LNCaP clone FGC (cell line): ENCODE data around the gene PCNT.

Experiments used
- DNase-seq: peaks from one replicate; pipeline ENCODE4 v3.0.0-alpha.2; 2011; ENCODE audit warnings: low read depth
- H3K4me3 ChIP-seq: 2 replicates; pipeline ENCODE4 v1.5.1; 2011; ENCODE audit warnings: mild to moderate bottlenecking, low read depth, low read length, control low read depth
- CTCF ChIP-seq: IDR thresholded peaks from 2 replicates; pipeline ENCODE4 v1.5.1; 2012; ENCODE audit warnings: mild to moderate bottlenecking; ENCODE audit not compliant: control insufficient read depth, insufficient read depth; ENCODE audit errors: extremely low read depth

The PCNT gene

GRCh38 chr21:46295177-46295770 lies 28.7 kb upstream of the PCNT start:
- H3K4me3 ChIP-seq, result no peak overlapping the region
- TF ChIP-seq CTCF, result no peak
- no peak for DNase-seq

- no peak for DNase-seq
- no peak overlapping the region for H3K4me3 ChIP-seq
- TF ChIP-seq CTCF, result no peak
Observed at GRCh38 chr21:46295996-46296752, 27.8 kb upstream of the PCNT start.

- H3K4me3 ChIP-seq, result no peak overlapping the region
Observed at GRCh38 chr21:46297338-46298271, 26.4 kb upstream of the PCNT start.

GRCh38 chr21:46299167-46299566 lies 24.8 kb upstream of the PCNT start:
- H3K4me3 ChIP-seq, result no peak overlapping the region
- no peak for DNase-seq
- no peak for TF ChIP-seq CTCF

More at GRCh38 chr21:46297338-46298271, 26.4 kb upstream of the PCNT start:
- no peak for DNase-seq
- no peak for TF ChIP-seq CTCF

- TF ChIP-seq CTCF, result no peak
- DNase-seq, result no peak
- no peak overlapping the region for H3K4me3 ChIP-seq
Observed at GRCh38 chr21:46301759-46302158, 22.2 kb upstream of the PCNT start.

GRCh38 chr21:46304437-46304836 lies 19.5 kb upstream of the PCNT start:
- TF ChIP-seq CTCF, result no peak
- no peak overlapping the region for H3K4me3 ChIP-seq
- DNase-seq, result no peak
